Measurements from ENCODE around the gene F13A1.

DNA sequence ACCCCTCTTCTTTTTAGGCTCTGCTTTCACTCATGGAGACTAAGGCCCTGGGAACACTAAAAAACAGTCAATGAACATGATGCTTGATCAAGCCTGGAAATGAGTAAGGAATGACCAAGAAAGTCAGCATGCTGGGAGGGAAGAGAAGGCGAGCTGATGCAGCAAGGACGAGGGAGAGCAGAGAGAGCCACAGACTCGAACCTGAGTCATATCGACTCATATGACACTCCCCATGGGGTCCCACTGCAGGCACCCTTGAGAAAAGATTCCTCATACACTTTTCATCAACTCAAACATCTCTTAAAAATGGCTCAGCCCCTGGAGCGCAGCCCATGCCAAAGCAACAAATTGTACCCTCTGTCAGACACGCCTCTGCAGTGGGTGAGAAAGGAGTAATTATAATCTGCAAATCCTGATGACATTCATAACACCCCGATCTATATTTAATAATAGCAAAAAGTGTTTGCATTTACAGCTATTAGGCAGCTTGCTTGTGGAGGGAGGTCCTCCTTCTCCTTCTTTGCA is 127.2 kb downstream of the F13A1 start:
- TF ChIP-seq POLR2A (IDR thresholded peaks at IDR 0.05; ENCODE audit: low read depth, low read length) (no peak), TAF1 (IDR thresholded peaks at IDR 0.05; ENCODE audit: low read depth, low read length) (no peak), POLR2AphosphoS5 (IDR thresholded peaks at IDR 0.05; ENCODE audit: low read depth, low read length) (no peak), SPI1 (IDR thresholded peaks at IDR 0.05; ENCODE audit: low read depth, low read length) (no peak), POU2F2 (IDR thresholded peaks at IDR 0.05; ENCODE audit: low read depth, low read length) (no peak), PAX5 (IDR thresholded peaks at IDR 0.05; ENCODE audit: insufficient read depth, low read length, severe bottlenecking) (no peak)
